ENCODE data around the gene RPP21.
"Not testable (repeated sequence)": the region's sequence is repeated elsewhere in the genome, so short reads cannot be mapped to it uniquely, and the experiment has no call there.

The RPP21 gene

GRCh38 chr6:30329331-30329730 is 15.6 kb upstream of the RPP21 start:
- no peak for DNase-seq (ENCODE audit: low spot score)

DNA sequence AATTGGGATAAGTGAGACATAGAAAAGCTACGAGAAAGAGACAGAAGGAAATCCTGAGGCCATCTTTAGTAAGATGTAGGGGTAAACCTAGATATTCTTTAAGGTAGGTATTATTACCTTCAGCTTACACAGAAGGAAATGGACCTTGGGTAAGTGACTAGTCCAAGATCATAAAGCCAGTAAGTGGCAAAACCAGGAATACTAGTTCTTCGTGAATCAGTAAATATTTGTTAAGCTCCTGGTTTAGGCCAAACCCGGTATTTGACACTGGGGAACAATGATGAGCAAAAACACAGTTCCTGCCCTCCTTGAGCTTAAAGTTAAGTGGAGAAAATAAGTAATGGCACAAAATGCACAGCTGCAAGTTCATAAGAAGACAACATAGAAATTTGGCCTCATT is 13.0 kb upstream of the RPP21 start:
- DNase-seq (ENCODE audit: low spot score) = no peak

DNA sequence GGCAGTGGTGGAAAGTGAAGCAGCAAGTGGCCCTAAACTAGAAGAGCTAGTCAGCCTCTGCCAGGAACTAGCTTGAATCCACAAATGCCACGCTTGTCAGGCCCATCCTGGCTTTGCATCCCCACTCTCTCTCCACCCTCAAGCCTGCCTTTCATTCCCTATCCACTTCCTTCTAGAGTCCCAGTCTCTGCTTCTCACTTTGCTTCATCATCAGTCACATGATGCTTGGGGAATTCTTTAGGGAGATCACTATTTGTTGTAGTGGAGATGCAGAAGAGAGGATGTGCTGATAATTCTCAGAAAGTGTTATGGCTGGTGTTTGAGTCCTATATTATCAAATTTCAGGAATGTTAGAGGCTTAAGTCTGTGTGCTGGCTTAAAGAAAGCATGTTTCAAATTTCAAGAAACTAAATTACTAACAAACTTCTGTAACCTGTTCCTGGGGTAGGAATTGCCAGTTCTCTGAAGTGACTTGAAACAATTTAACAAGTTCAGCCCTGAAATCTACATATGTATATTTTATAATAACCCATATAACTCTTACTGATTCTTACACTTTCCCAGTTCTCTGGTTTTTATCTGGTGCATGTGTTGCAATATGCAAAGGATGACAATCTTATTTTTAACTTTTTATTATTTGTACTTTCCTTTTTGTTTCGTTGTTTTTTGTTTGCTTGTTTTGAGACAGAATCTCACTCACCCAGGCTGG is 10.7 kb upstream of the RPP21 start:
- no peak for DNase-seq (ENCODE audit: low spot score)

DNA sequence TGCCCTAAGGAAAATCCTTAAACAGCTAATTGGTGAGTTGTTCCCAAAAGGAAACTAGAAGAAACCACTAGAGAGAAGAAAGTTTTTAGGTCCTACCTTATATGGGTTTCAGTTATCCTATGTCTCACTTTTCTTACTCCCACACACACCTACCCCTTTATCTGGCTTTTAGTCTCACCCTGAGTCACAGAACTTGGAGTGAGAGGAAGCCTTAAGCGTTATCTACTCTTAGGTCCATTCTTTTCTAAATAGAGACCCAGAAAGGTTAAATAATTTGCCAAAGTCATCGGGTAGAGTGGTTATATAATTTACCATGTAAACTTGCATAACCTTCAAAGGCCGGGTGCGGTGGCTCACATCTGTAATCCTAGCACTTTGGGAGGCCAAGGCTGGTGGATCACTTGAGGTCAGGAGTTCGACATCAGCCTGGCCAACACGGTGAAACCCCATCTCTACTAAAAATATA is 4.3 kb upstream of the RPP21 start:
- no peak for DNase-seq (ENCODE audit: low spot score)

GRCh38 chr6:30341218-30341617 is 3.7 kb upstream of the RPP21 start:
- DNase-seq (ENCODE audit: low spot score) = no peak

DNA sequence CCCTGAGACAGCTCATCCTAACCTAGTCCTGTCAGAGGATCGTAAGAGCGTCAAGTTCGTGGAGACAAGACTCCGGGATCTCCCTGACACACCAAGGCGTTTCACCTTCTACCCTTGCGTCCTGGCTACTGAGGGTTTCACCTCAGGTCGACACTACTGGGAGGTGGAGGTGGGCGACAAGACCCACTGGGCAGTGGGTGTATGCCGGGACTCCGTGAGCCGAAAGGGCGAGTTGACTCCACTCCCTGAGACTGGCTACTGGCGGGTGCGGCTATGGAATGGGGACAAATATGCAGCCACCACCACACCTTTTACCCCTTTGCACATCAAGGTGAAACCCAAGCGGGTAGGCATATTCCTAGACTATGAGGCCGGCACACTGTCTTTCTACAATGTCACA is 3.2 kb upstream of the RPP21 start:
- no peak for DNase-seq (ENCODE audit: low spot score)

- DNase-seq (ENCODE audit: low spot score) = no peak
Observed at GRCh38 chr6:30344191-30344867, 627 bp upstream of the RPP21 start.

GRCh38 chr6:30345852-30346251 is 896 bp downstream of the RPP21 start:
- no peak for DNase-seq (ENCODE audit: low spot score)

DNA sequence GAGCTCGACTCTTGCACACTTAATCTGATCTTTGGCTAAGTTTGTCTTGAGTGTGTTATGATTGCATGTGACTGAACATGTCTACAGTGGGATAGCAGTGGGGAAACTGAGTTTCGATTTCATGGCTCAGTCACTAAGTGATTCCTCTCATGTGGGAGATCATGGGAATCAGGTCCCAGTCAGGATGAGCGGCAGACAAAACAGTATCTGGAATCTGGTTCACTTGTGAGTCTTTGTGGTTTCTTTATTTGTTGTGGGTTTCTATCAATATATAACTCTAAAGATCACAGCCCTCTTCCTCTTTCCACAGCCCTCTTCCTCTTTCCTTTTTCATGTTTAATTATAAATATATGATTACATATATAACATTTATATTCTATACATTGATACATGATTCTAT is 4.0 kb downstream of the RPP21 start:
- no peak for DNase-seq (ENCODE audit: low spot score)

- no peak for DNase-seq (ENCODE audit: low spot score)
Observed at GRCh38 chr6:30349421-30350177, 4.6 kb downstream of the RPP21 start.

- DNase-seq (ENCODE audit: low spot score) = no peak
Observed at GRCh38 chr6:30350524-30350923, 5.6 kb downstream of the RPP21 start.

DNA sequence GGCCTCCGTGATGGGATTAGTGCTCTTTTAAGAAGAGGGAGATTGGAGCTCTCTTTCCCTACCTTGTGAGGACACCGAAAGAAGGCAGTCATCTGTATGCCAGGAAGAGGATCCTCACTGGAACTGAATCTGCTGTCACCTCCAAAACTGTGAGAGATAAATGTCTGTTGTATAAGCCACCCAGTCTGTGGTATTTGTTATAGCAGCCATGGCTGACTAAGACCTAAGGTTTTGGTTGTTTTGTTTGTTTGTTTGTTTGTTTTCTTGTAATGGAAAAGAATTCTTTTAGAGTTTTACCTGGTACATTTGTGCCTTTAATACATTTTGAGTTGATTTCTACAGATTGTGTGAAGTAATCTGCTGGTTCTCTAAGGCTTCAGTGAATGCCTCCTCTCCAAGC is 7.6 kb downstream of the RPP21 start:
- DNase-seq (ENCODE audit: low spot score) = no peak

- no peak for DNase-seq (ENCODE audit: low spot score)
Observed at GRCh38 chr6:30355281-30355680, 10.3 kb downstream of the RPP21 start.

DNA sequence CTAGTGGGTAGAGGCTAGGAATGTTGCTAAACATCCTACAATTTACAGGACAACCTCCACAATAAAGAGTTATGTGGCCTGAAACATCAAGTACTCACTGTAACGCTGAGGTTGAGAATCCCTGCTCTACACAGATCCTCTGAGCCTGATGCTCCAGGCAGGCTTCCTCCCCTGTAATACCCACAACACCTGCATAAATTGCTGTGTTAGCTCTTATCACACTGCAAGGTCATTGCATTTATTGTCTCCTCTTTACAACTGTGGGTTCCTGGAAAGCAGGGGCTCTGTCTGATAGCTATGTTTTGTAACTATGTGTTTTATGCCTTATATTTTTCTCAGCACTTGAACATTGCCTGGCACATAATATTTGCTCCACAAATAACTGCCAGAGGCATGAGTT is 11.6 kb downstream of the RPP21 start:
- DNase-seq (ENCODE audit: low spot score) = no peak

- DNase-seq (ENCODE audit: low spot score) = no peak
Observed at GRCh38 chr6:30357678-30358540, 13.0 kb downstream of the RPP21 start.

GRCh38 chr6:30359276-30359675 is 14.3 kb downstream of the RPP21 start:
- DNase-seq (ENCODE audit: low spot score) = no peak

- no peak for DNase-seq (ENCODE audit: low spot score)
Observed at GRCh38 chr6:30360139-30360538, 15.2 kb downstream of the RPP21 start.

GRCh38 chr6:30361661-30362060 is 16.7 kb downstream of the RPP21 start:
- no peak for DNase-seq (ENCODE audit: low spot score)

DNA sequence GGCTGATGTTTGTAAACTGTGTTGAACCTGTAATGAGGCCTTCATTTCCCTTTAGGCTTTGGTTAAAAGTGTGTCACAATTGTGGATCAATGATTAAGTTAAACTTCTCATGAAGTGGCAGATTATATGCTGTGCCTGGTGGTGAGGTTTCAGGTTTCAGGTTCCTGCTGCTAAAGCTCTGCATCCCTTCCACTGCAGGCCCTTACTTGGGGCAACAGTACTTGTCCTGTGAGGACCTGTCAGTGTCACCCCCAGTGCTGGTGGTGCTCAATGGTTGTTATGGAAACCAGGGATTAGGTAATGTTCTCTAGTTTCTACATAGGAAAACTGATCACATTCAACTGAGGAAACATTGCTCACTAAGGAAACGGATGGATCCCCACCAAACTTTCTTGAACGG is 18.5 kb downstream of the RPP21 start:
- no peak for DNase-seq (ENCODE audit: low spot score)

GRCh38 chr6:30364591-30364990 is 19.6 kb downstream of the RPP21 start:
- DNase-seq (ENCODE audit: low spot score) = no peak

DNA sequence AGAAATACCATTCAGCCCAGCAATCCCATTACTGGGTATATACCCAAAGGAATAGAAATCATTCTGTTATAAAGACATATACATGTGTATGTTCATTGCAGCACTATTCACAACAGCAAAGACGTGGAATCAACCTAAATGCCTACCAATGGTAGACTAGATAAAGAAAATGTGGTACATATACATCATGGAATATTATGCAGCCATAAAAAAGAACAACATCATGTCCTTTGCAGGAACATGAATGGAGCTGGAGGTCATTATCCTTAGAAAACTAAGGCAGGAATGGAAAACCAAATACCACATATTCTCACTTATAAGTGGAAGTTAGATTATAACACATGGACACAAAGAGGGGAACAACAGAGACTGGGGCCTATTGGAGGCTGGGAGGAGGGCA is 24.3 kb downstream of the RPP21 start:
- DNase-seq (ENCODE audit: low spot score) = not testable (repeated sequence)

DNA sequence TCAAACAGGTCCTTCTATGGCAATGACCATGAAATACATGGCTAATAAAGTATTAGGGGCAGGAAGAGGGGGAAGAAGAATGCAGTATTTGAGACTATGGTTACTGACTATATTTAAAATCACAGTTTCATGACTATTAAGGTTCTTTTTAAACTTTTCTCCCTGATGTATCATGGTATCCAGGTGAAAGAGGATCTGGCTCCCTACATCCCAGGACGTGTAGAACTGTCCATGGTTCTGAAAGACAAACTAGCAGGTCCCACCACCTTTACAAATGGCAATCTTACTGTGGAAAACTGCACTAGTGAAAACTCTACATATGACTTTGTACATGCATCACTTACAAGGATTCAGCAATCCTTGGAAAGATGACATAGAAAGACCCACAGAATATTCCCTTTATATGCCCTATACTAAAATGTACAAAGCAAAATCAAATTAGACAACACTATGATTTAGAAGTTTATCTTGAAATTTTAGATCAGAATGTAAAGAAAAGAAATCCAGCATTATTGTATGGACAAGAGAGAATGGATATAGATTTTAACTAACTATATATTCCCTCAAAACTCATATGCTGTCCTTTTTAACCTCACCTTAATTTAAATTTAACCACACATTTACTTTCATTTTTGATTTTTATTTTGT is 33.5 kb downstream of the RPP21 start:
- DNase-seq (ENCODE audit: low spot score) = no peak

All from left forelimb (tissue), 1 donor.